HepG2 (cell line): Measurements from ENCODE around the gene RNF126. TPM values are rescaled to one million over a fixed set of nuclear protein-coding genes. Genes with fewer than 3 reads are reported as not detected.

Experiments
- ASH2L ChIP-seq: fragments of 300-600, 200-600 bp; sonication (generic); IDR thresholded peaks from 2 replicates; pipeline ENCODE4 v1.7.0; 2017; ENCODE audit warnings: low read depth, mild to moderate bottlenecking, moderate library complexity, mixed read lengths, low read length; ENCODE audit not compliant: insufficient read length
- BORCS8-MEF2B ChIP-seq: sonication (generic); formaldehyde crosslinking; IDR thresholded peaks from 2 replicates; pipeline ENCODE4 v1.8.0; 2022; ENCODE audit warnings: mild to moderate bottlenecking, missing genetic modification reagents
- ETV5 ChIP-seq: IDR thresholded peaks from 2 replicates; pipeline ENCODE4 v1.6.1; 2018; ENCODE audit warnings: missing biosample characterization, missing genetic modification reagents, inconsistent platforms, borderline replicate concordance
- HDAC1 ChIP-seq: sonication (generic); formaldehyde crosslinking; IDR thresholded peaks from 2 replicates; pipeline ENCODE4 v1.5.1; 2020; ENCODE audit warnings: mild to moderate bottlenecking, missing genetic modification reagents
- IKZF1 ChIP-seq: fragments of 450-650 bp; IDR thresholded peaks from 2 replicates; pipeline ENCODE4 v1.7.1; 2016
- MBD4 ChIP-seq: IDR thresholded peaks from 2 replicates; pipeline ENCODE4 v1.6.1; 2012; ENCODE audit warnings: low read length, inconsistent platforms, borderline replicate concordance
- MZF1 ChIP-seq: sonication (generic); formaldehyde crosslinking; IDR thresholded peaks from 2 replicates; pipeline ENCODE4 v1.8.1; 2023; ENCODE audit warnings: mild to moderate bottlenecking, missing genetic modification reagents, borderline replicate concordance
- NPAS2 ChIP-seq: sonication (generic); formaldehyde crosslinking; IDR thresholded peaks from 2 replicates; pipeline ENCODE4 v1.8.0; 2022; ENCODE audit warnings: mild to moderate bottlenecking, missing genetic modification reagents, borderline replicate concordance
- PAF1 ChIP-seq: IDR thresholded peaks from 2 replicates; pipeline ENCODE4 v1.6.1; 2016; ENCODE audit warnings: missing genetic modification reagents, missing compliant biosample characterization
- RBFOX2 ChIP-seq: fragments of 200-400 bp; formaldehyde crosslinking; IDR thresholded peaks from 2 replicates; pipeline ENCODE4 v1.6.1; 2017; ENCODE audit warnings: low read depth, mild to moderate bottlenecking, low read length
- SAFB2 ChIP-seq: sonication (generic); formaldehyde crosslinking; IDR thresholded peaks from 2 replicates; pipeline ENCODE4 v1.5.1; 2020; ENCODE audit warnings: missing genetic modification reagents, low read depth, mild to moderate bottlenecking, borderline replicate concordance
- SKI ChIP-seq: fragments of 450-650 bp; IDR thresholded peaks from one replicate; pipeline ENCODE4 v1.6.1; 2018; ENCODE audit warnings: mild to moderate bottlenecking; ENCODE audit not compliant: partially characterized antibody
- SNAI1 ChIP-seq: sonication (generic); formaldehyde crosslinking; IDR thresholded peaks from 2 replicates; pipeline ENCODE4 v1.5.0; 2020; ENCODE audit warnings: mild to moderate bottlenecking, missing genetic modification reagents, borderline replicate concordance
- SP1 ChIP-seq, 2 experiments: fragments of 450-650 bp in 1 of 2; sonication (generic) in 1 of 2; formaldehyde crosslinking in 1 of 2; IDR thresholded peaks; 2 replicates each; pipeline versions ENCODE4 v1.4.0 to v1.6.1; 2016 to 2020; ENCODE audit warnings: missing genetic modification reagents in 1 of 2
- TEAD3 ChIP-seq: optimal IDR thresholded peaks from 2 replicates; pipeline ENCODE3; 2016; ENCODE audit warnings: borderline replicate concordance
- THAP11 ChIP-seq: IDR thresholded peaks from 2 replicates; pipeline ENCODE4 v1.6.1; 2016; ENCODE audit warnings: missing biosample characterization, missing genetic modification reagents
- YEATS2 ChIP-seq: sonication (generic); formaldehyde crosslinking; IDR thresholded peaks from 2 replicates; pipeline ENCODE4 v1.4.0; 2020; ENCODE audit warnings: missing genetic modification reagents, borderline replicate concordance
- ZMYM4 ChIP-seq: sonication (generic); formaldehyde crosslinking; IDR thresholded peaks from 2 replicates; pipeline ENCODE4 v1.8.1; 2023; ENCODE audit warnings: mild to moderate bottlenecking, missing genetic modification reagents
- ZNF331 ChIP-seq: sonication (generic); formaldehyde crosslinking; IDR thresholded peaks from 2 replicates; pipeline ENCODE4 v1.4.0; 2020; ENCODE audit warnings: missing genetic modification reagents
- ZNF441 ChIP-seq: sonication (generic); formaldehyde crosslinking; IDR thresholded peaks from 2 replicates; pipeline ENCODE4 v1.7.0; 2021; ENCODE audit warnings: missing genetic modification reagents, borderline replicate concordance
- polyA plus RNA-seq, 8 experiments: library from polyadenylated mRNA; depleted of rRNA in 3 of 8; stranded (reverse) in 7 of 8; unstranded in 1 of 8; fragments of >200 nt; fragmentation: Illumina TruSeq in 4 of 8; extraction: Trizol in 4 of 8; gene quantifications; 2 replicates each; pipeline versions ENCODE4 v1.2.1 to v1.2.3, GENCODE V29; 2011 to 2016; ENCODE audit warnings: low read depth in 4 of 8, missing spikeins in 1 of 8, mixed read lengths in 1 of 8; ENCODE audit not compliant: insufficient read depth in 1 of 8
- total RNA-seq, 5 experiments: library from RNA; depleted of rRNA; stranded (reverse); fragments of >200 nt; fragmentation: Illumina TruSeq; extraction: Trizol; gene quantifications; 2 replicates each; pipeline ENCODE4 v1.2.3, GENCODE V29; 2016; ENCODE audit warnings: low read depth in 1 of 5
- TF ChIP-seq, protein P1 (sequence below): sonication (generic); formaldehyde crosslinking; IDR thresholded peaks from 2 replicates; pipeline ENCODE4 v1.9.0; 2022; ENCODE audit warnings: missing genetic modification reagents, mild to moderate bottlenecking, borderline replicate concordance
- TF ChIP-seq, protein P2 (sequence below): sonication (generic); formaldehyde crosslinking; IDR thresholded peaks from 2 replicates; pipeline ENCODE4 v1.8.0; 2022; ENCODE audit warnings: mild to moderate bottlenecking, missing genetic modification reagents, moderate library complexity
- TF ChIP-seq, protein P3 (sequence below): sonication (generic); formaldehyde crosslinking; IDR thresholded peaks from 2 replicates; pipeline ENCODE4 v1.4.0; 2020; ENCODE audit warnings: mild to moderate bottlenecking, missing genetic modification reagents

The RNF126 gene
- total and polyA plus RNA-seq, 2 of the 13 experiments (the other 11 are each of a cell fraction or from before 2014, with no cell fraction given), result 23.2 to 34.0 TPM

DNA sequence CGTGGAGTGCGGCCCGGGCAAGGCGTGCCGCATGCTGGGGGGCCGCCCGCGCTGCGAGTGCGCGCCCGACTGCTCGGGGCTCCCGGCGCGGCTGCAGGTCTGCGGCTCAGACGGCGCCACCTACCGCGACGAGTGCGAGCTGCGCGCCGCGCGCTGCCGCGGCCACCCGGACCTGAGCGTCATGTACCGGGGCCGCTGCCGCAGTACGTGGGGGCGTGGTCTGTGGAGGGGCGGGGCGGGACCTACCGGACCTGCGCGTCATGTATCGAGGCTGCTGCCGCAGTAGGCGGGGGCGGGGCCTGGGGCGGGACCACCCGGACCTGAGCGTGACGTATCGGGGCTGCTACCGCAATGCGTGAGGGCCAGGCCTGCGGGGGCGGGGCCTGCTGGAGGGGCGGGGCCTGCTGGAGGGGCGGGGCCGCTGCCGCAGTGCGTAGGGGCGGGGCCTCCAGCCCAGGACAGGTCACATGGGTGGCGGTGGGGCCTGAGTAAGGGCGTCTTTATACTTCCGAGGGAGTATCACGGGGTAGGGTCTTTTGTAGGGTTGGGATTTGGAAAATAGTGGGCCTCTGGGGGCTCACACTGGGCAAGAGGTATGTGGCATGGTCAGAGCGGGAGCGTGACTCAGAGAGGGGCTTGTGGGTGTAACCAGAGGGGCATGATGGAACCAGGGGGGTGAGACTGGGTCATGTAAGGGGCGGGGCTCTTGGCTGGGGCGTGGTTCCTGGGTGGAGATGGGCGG lies 17.4 kb upstream of the RNF126 start (continued):
- TF ChIP-seq BORCS8-MEF2B (CRISPR knock-in tag), result 0 out of 2 replicates have a peak, but pooled peaks have one; percentile 18
- TF ChIP-seq HDAC1 (CRISPR knock-in tag), result no peak; the same call in 1 of the 2 replicates
- no peak for TF ChIP-seq IKZF1
- no peak for TF ChIP-seq PAF1 (CRISPR knock-in tag)
- no peak for TF ChIP-seq NPAS2
- TF ChIP-seq SKI, result peak; percentile 91
- TF ChIP-seq MZF1 (CRISPR knock-in tag), result no peak
- peak; percentile 43; the same call in 1 of the 2 replicates for TF ChIP-seq ZNF331 (CRISPR knock-in tag)
- no peak for TF ChIP-seq MBD4
- TF ChIP-seq ASH2L, result peak; percentile 26
- peak; percentile 68 for TF ChIP-seq SP1 (IDR thresholded peaks at IDR 0.05)
- peak; percentile 26; the same call in 1 of the 2 replicates for TF ChIP-seq SP1 (CRISPR knock-in tag; IDR thresholded peaks at IDR 0.05)
- TF ChIP-seq, protein P1, sequence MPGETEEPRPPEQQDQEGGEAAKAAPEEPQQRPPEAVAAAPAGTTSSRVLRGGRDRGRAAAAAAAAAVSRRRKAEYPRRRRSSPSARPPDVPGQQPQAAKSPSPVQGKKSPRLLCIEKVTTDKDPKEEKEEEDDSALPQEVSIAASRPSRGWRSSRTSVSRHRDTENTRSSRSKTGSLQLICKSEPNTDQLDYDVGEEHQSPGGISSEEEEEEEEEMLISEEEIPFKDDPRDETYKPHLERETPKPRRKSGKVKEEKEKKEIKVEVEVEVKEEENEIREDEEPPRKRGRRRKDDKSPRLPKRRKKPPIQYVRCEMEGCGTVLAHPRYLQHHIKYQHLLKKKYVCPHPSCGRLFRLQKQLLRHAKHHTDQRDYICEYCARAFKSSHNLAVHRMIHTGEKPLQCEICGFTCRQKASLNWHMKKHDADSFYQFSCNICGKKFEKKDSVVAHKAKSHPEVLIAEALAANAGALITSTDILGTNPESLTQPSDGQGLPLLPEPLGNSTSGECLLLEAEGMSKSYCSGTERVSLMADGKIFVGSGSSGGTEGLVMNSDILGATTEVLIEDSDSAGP, result no peak
- no peak; the same call in 1 of the 2 replicates for TF ChIP-seq ETV5 (CRISPR knock-in tag)
- TF ChIP-seq ZMYM4 (CRISPR knock-in tag), result no peak
- peak; percentile 13; the same call in 1 of the 2 replicates for TF ChIP-seq YEATS2
- TF ChIP-seq TEAD3, result peak; percentile 15
- peak; percentile 87 for TF ChIP-seq RBFOX2
- peak; percentile 36; the same call in 1 of the 2 replicates for TF ChIP-seq THAP11
- TF ChIP-seq ZNF441 (CRISPR knock-in tag), result no peak
- TF ChIP-seq, protein P2, sequence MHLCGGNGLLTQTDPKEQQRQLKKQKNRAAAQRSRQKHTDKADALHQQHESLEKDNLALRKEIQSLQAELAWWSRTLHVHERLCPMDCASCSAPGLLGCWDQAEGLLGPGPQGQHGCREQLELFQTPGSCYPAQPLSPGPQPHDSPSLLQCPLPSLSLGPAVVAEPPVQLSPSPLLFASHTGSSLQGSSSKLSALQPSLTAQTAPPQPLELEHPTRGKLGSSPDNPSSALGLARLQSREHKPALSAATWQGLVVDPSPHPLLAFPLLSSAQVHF (CRISPR knock-in tag), result no peak
- TF ChIP-seq SAFB2 (CRISPR knock-in tag), result peak; percentile 76; the same call in 1 of the 2 replicates
- TF ChIP-seq, protein P3, sequence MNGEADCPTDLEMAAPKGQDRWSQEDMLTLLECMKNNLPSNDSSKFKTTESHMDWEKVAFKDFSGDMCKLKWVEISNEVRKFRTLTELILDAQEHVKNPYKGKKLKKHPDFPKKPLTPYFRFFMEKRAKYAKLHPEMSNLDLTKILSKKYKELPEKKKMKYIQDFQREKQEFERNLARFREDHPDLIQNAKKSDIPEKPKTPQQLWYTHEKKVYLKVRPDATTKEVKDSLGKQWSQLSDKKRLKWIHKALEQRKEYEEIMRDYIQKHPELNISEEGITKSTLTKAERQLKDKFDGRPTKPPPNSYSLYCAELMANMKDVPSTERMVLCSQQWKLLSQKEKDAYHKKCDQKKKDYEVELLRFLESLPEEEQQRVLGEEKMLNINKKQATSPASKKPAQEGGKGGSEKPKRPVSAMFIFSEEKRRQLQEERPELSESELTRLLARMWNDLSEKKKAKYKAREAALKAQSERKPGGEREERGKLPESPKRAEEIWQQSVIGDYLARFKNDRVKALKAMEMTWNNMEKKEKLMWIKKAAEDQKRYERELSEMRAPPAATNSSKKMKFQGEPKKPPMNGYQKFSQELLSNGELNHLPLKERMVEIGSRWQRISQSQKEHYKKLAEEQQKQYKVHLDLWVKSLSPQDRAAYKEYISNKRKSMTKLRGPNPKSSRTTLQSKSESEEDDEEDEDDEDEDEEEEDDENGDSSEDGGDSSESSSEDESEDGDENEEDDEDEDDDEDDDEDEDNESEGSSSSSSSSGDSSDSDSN, result peak; percentile 42; the same call in 1 of the 2 replicates
- no peak for TF ChIP-seq SNAI1
